Stimulated activated CD8-positive, alpha-beta memory T cell treated with anti-CD3 and anti-CD28 coated beads, Interleukin-12 subunit alpha, Interleukin-12 subunit beta, amount 100 ng/mL, for 4 hours (primary cell): Measurements from ENCODE around the gene TMEM131.
A peak's percentile ranks its signal among the peaks of the same experiment; 100 is the strongest.

Source experiments
- DNase-seq: peaks from one replicate; pipeline ENCODE4 v3.0.0-alpha.2; 2020; ENCODE audit warnings: low read depth

TMEM131 gene

GRCh38 chr2:98020516-98020915 lies 24.8 kb upstream of the TMEM131 start:
- DNase-seq = no peak

GRCh38 chr2:98016908-98017670 lies 21.3 kb upstream of the TMEM131 start:
- no peak for DNase-seq

- no peak for DNase-seq
Observed at GRCh38 chr2:98015671-98016070, 19.9 kb upstream of the TMEM131 start.

- DNase-seq = no peak
Observed at GRCh38 chr2:98014379-98014778, 18.6 kb upstream of the TMEM131 start.

- DNase-seq = no peak
Observed at GRCh38 chr2:98013407-98014042, 17.8 kb upstream of the TMEM131 start.

- no peak for DNase-seq
Observed at GRCh38 chr2:98012561-98012991, 16.8 kb upstream of the TMEM131 start.

- no peak for DNase-seq
Observed at GRCh38 chr2:98009887-98010760, 14.4 kb upstream of the TMEM131 start.

GRCh38 chr2:98008415-98008814 lies 12.7 kb upstream of the TMEM131 start:
- no peak for DNase-seq

- no peak for DNase-seq
Observed at GRCh38 chr2:98006378-98006777, 10.6 kb upstream of the TMEM131 start.

GRCh38 chr2:98004613-98005012 lies 8.9 kb upstream of the TMEM131 start:
- DNase-seq = no peak

- no peak for DNase-seq
Observed at GRCh38 chr2:98004047-98004446, 8.3 kb upstream of the TMEM131 start.

GRCh38 chr2:97999536-97999935 lies 3.8 kb upstream of the TMEM131 start:
- no peak for DNase-seq

GRCh38 chr2:97998431-97999005 lies 2.8 kb upstream of the TMEM131 start:
- DNase-seq = no peak

GRCh38 chr2:97997784-97998392 lies 2.1 kb upstream of the TMEM131 start:
- no peak for DNase-seq

GRCh38 chr2:97996679-97997078 lies 931 bp upstream of the TMEM131 start:
- no peak for DNase-seq

- DNase-seq = peak; percentile 34
Observed at GRCh38 chr2:97995026-97995733, 568 bp downstream of the TMEM131 start.

GRCh38 chr2:97994476-97994875 lies 1.3 kb downstream of the TMEM131 start:
- DNase-seq = no peak

- DNase-seq = no peak
Observed at GRCh38 chr2:97993926-97994325, 1.8 kb downstream of the TMEM131 start.

GRCh38 chr2:97992836-97993825 lies 2.6 kb downstream of the TMEM131 start:
- DNase-seq = no peak
